HEK293 (cell line): Measurements from ENCODE around the gene HOXD12.

ENCODE experiments used
- GLIS2 ChIP-seq: fragments of 450-650 bp; formaldehyde crosslinking; IDR thresholded peaks from 2 replicates; pipeline ENCODE4 v1.5.1; 2016; ENCODE audit warnings: missing biosample characterization, missing genetic modification characterization
- HOXA7 ChIP-seq: sonication (generic); formaldehyde crosslinking; IDR thresholded peaks from 2 replicates; pipeline ENCODE4 v1.8.1; 2022; ENCODE audit warnings: missing genetic modification reagents, borderline replicate concordance
- HOXC10 ChIP-seq: sonication (generic); formaldehyde crosslinking; IDR thresholded peaks from 2 replicates; pipeline ENCODE4 v1.8.1; 2023; ENCODE audit warnings: mild to moderate bottlenecking, missing genetic modification reagents
- MZF1 ChIP-seq: fragments of 450-650 bp; formaldehyde crosslinking; IDR thresholded peaks from 2 replicates; pipeline ENCODE4 v1.5.1; 2017; ENCODE audit warnings: missing biosample characterization, missing genetic modification characterization, borderline replicate concordance
- OSR2 ChIP-seq: fragments of 450-650 bp; formaldehyde crosslinking; IDR thresholded peaks from 2 replicates; pipeline ENCODE4 v1.5.1; 2016; ENCODE audit warnings: missing biosample characterization, missing genetic modification characterization
- SP2 ChIP-seq: fragments of 450-650 bp; formaldehyde crosslinking; IDR thresholded peaks from 2 replicates; pipeline ENCODE4 v1.5.1; 2016; ENCODE audit warnings: missing biosample characterization, missing genetic modification characterization
- YY1 ChIP-seq: fragments of 450-650 bp; formaldehyde crosslinking; IDR thresholded peaks from 2 replicates; pipeline ENCODE4 v1.5.1; 2018; ENCODE audit warnings: missing biosample characterization, missing genetic modification characterization
- ZBTB11 ChIP-seq: fragments of 450-650 bp; formaldehyde crosslinking; conservative IDR thresholded peaks from 2 replicates; pipeline ENCODE4 v1.5.1; 2016; ENCODE audit warnings: low read depth, missing biosample characterization, missing genetic modification characterization
- ZBTB20 ChIP-seq: fragments of 450-650 bp; formaldehyde crosslinking; IDR thresholded peaks from 2 replicates; pipeline ENCODE4 v1.5.1; 2016; ENCODE audit warnings: missing biosample characterization, missing genetic modification characterization
- ZNF155 ChIP-seq: fragments of 450-650 bp; formaldehyde crosslinking; IDR thresholded peaks from 2 replicates; pipeline ENCODE4 v1.5.1; 2016; ENCODE audit warnings: missing biosample characterization, missing genetic modification characterization
- ZNF157 ChIP-seq: fragments of 450-650 bp; formaldehyde crosslinking; IDR thresholded peaks from 2 replicates; pipeline ENCODE4 v1.5.1; 2016; ENCODE audit warnings: missing biosample characterization, missing genetic modification characterization
- ZNF175 ChIP-seq: fragments of 450-650 bp; formaldehyde crosslinking; IDR thresholded peaks from 2 replicates; pipeline ENCODE4 v1.5.1; 2016; ENCODE audit warnings: missing biosample characterization, missing genetic modification characterization
- ZNF19 ChIP-seq: fragments of 450-650 bp; formaldehyde crosslinking; IDR thresholded peaks from 2 replicates; pipeline ENCODE4; 2016; ENCODE audit warnings: missing biosample characterization, missing genetic modification characterization, low read depth
- ZNF23 ChIP-seq: fragments of 450-650 bp; formaldehyde crosslinking; IDR thresholded peaks from 2 replicates; pipeline ENCODE4 v1.5.1; 2016; ENCODE audit warnings: missing biosample characterization, missing genetic modification characterization, borderline replicate concordance
- ZNF24 ChIP-seq: fragments of 450-650 bp; formaldehyde crosslinking; IDR thresholded peaks from 2 replicates; pipeline ENCODE4 v1.5.1; 2016; ENCODE audit warnings: missing biosample characterization, missing genetic modification characterization
- ZNF529 ChIP-seq: fragments of 450-650 bp; formaldehyde crosslinking; IDR thresholded peaks from 2 replicates; pipeline ENCODE4 v1.5.1; 2017; ENCODE audit warnings: missing genetic modification characterization, missing biosample characterization; ENCODE audit not compliant: insufficient replicate concordance
- ZNF555 ChIP-seq: fragments of 450-650 bp; formaldehyde crosslinking; conservative IDR thresholded peaks from 2 replicates; pipeline ENCODE4 v1.5.1; 2017; ENCODE audit warnings: missing biosample characterization, mild to moderate bottlenecking, missing genetic modification characterization, inconsistent platforms
- ZNF561 ChIP-seq: fragments of 450-650 bp; IDR thresholded peaks from 2 replicates; pipeline ENCODE4 v1.5.1; 2018; ENCODE audit warnings: missing biosample characterization, missing genetic modification characterization, borderline replicate concordance
- ZNF626 ChIP-seq: fragments of 450-650 bp; sonication (Bioruptor Pico); formaldehyde crosslinking; IDR thresholded peaks from 2 replicates; pipeline ENCODE4 v1.5.1; 2018; ENCODE audit warnings: missing biosample characterization, missing genetic modification characterization, inconsistent platforms
- ZNF843 ChIP-seq: fragments of 450-650 bp; formaldehyde crosslinking; IDR thresholded peaks from 2 replicates; pipeline ENCODE4 v1.5.1; 2016; ENCODE audit warnings: missing biosample characterization, missing genetic modification characterization
- TF ChIP-seq, protein P1 (sequence below): fragments of 450-650 bp; formaldehyde crosslinking; IDR thresholded peaks from 2 replicates; pipeline ENCODE4 v1.5.1; 2016; ENCODE audit warnings: missing biosample characterization, missing genetic modification characterization
- TF ChIP-seq, protein P2 (sequence below): fragments of 450-650 bp; formaldehyde crosslinking; IDR thresholded peaks from 2 replicates; pipeline ENCODE4 v1.5.1; 2016; ENCODE audit warnings: missing biosample characterization, missing genetic modification characterization
- TF ChIP-seq, protein P3 (sequence below): fragments of 450-650 bp; formaldehyde crosslinking; IDR thresholded peaks from 2 replicates; pipeline ENCODE4 v1.5.1; 2016; ENCODE audit warnings: missing biosample characterization, missing genetic modification characterization

HOXD12 gene

DNA sequence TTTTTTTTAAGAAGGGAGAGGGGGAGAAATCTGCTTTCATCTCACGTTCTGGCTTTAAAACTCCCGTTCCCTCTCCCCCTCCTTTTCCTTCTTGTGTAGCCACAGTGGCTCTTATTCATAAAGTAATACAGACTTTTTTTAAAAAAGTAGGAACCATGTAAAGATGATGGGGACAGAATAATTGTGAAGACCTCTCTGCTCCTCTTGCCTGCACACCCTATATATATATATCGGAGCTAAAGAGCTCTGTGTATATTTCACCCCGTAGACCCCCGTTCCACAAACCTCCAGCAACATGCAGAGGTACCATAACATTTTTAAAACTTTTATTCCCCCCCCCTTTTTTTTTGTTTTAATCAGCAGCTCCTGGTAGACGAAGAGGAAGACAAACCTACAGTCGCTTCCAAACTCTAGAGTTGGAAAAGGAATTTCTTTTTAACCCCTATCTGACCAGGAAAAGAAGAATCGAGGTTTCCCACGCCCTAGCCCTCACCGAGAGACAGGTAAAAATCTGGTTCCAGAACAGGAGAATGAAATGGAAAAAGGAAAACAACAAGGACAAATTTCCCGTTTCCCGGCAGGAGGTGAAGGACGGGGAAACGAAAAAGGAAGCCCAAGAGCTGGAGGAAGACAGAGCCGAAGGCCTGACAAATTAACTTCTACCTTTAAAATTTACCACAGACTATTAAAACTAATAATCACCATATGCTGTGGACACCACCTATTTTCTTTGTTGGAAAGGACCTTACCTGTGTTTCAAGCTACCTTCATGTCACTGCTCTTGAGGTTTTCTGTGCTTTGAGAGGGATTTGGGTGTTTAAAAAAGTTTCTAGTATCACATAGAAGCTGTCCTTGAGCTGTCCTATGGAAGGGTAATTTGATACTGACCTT, 31.6 kb downstream of the HOXD12 start (continued):
- TF ChIP-seq ZNF24, result 0 out of 2 replicates have a peak, but pooled peaks have one; percentile 15
- TF ChIP-seq ZNF19 (tag by site-specific recombination), result no peak
- TF ChIP-seq GLIS2 (tag by site-specific recombination), result no peak
- no peak for TF ChIP-seq MZF1 (tag by site-specific recombination)
- no peak for TF ChIP-seq HOXC10 (CRISPR knock-in tag)
- peak; percentile 4; the same call in 1 of the 2 replicates for TF ChIP-seq ZNF843 (tag by site-specific recombination)
- TF ChIP-seq, protein P1, sequence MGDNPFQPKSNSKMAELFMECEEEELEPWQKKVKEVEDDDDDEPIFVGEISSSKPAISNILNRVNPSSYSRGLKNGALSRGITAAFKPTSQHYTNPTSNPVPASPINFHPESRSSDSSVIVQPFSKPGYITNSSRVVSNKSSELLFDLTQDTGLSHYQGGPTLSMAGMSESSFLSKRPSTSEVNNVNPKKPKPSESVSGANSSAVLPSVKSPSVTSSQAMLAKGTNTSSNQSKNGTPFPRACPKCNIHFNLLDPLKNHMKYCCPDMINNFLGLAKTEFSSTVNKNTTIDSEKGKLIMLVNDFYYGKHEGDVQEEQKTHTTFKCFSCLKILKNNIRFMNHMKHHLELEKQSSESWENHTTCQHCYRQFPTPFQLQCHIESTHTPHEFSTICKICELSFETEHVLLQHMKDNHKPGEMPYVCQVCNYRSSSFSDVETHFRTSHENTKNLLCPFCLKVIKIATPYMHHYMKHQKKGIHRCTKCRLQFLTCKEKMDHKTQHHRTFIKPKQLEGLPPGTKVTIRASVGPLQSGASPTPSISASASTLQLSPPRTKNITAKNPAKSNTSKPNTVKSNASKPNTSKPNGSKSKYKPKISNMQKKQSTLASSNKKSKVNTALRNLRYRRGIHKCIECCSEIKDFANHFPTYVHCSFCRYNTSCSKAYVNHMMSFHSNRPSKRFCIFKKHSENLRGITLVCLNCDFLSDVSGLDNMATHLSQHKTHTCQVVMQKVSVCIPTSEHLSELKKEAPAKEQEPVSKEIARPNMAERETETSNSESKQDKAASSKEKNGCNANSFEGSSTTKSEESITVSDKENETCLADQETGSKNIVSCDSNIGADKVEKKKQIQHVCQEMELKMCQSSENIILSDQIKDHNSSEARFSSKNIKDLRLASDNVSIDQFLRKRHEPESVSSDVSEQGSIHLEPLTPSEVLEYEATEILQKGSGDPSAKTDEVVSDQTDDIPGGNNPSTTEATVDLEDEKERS, result no peak
- TF ChIP-seq, protein P2, sequence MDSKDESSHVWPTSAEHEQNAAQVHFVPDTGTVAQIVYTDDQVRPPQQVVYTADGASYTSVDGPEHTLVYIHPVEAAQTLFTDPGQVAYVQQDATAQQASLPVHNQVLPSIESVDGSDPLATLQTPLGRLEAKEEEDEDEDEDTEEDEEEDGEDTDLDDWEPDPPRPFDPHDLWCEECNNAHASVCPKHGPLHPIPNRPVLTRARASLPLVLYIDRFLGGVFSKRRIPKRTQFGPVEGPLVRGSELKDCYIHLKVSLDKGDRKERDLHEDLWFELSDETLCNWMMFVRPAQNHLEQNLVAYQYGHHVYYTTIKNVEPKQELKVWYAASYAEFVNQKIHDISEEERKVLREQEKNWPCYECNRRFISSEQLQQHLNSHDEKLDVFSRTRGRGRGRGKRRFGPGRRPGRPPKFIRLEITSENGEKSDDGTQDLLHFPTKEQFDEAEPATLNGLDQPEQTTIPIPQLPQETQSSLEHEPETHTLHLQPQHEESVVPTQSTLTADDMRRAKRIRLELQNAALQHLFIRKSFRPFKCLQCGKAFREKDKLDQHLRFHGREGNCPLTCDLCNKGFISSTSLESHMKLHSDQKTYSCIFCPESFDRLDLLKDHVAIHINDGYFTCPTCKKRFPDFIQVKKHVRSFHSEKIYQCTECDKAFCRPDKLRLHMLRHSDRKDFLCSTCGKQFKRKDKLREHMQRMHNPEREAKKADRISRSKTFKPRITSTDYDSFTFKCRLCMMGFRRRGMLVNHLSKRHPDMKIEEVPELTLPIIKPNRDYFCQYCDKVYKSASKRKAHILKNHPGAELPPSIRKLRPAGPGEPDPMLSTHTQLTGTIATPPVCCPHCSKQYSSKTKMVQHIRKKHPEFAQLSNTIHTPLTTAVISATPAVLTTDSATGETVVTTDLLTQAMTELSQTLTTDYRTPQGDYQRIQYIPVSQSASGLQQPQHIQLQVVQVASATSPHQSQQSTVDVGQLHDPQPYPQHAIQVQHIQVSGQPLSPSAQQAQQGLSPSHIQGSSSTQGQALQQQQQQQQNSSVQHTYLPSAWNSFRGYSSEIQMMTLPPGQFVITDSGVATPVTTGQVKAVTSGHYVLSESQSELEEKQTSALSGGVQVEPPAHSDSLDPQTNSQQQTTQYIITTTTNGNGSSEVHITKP, result peak; percentile 86
- no peak for TF ChIP-seq ZNF155 (tag by site-specific recombination)
- TF ChIP-seq HOXA7, result no peak
- no peak for TF ChIP-seq SP2 (tag by site-specific recombination)
- TF ChIP-seq YY1 (tag by site-specific recombination), result no peak
- TF ChIP-seq ZNF626, result no peak
- TF ChIP-seq ZNF175, result no peak
- TF ChIP-seq OSR2, result no peak
- no peak for TF ChIP-seq ZNF23
- no peak for TF ChIP-seq ZNF157 (tag by site-specific recombination)
- peak; percentile 7; the same call in 1 of the 2 replicates for TF ChIP-seq ZBTB11 (tag by site-specific recombination)
- TF ChIP-seq ZNF561 (tag by site-specific recombination), result no peak
- TF ChIP-seq ZNF555 (tag by site-specific recombination), result no peak
- no peak for TF ChIP-seq ZBTB20 (tag by site-specific recombination)
- TF ChIP-seq, protein P3, sequence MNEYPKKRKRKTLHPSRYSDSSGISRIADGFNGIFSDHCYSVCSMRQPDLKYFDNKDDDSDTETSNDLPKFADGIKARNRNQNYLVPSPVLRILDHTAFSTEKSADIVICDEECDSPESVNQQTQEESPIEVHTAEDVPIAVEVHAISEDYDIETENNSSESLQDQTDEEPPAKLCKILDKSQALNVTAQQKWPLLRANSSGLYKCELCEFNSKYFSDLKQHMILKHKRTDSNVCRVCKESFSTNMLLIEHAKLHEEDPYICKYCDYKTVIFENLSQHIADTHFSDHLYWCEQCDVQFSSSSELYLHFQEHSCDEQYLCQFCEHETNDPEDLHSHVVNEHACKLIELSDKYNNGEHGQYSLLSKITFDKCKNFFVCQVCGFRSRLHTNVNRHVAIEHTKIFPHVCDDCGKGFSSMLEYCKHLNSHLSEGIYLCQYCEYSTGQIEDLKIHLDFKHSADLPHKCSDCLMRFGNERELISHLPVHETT (tag by site-specific recombination), result 0 out of 2 replicates have a peak, but pooled peaks have one; percentile 6
- no peak for TF ChIP-seq ZNF529
- TF ChIP-seq, all 188 proteins: peak for 9
